ENCODE results near the gene FOLR3.
"Not testable (repeated sequence)": the region's sequence is repeated elsewhere in the genome, so short reads cannot be mapped to it uniquely, and the experiment has no call there.

Gene FOLR3

GRCh38 chr11:72135473-72135872, at the start of gene FOLR3:
TSS of gene FOLR3 (plus strand) at chr11:72135725. CDS start at chr11:72135953, 228 bp downstream.
- DNase-seq (ENCODE audit: low read depth): not testable (repeated sequence)

GRCh38 chr11:72088076-72088808, 47.3 kb upstream of the FOLR3 start:
- peak; percentile 43 for DNase-seq (ENCODE audit: low read depth)

GRCh38 chr11:72091292-72091691, 44.2 kb upstream of the FOLR3 start:
- DNase-seq (ENCODE audit: low read depth): peak; percentile 62

GRCh38 chr11:72098741-72099140, 36.8 kb upstream of the FOLR3 start:
- no peak for DNase-seq (ENCODE audit: low read depth)

- DNase-seq (ENCODE audit: low read depth): no peak
These were observed 35.5 kb upstream of the FOLR3 start for GRCh38 chr11:72100009-72100408.

- DNase-seq (ENCODE audit: low read depth): no peak
These were observed 35.1 kb upstream of the FOLR3 start for GRCh38 chr11:72100462-72100861.

GRCh38 chr11:72102162-72102561, 33.4 kb upstream of the FOLR3 start:
- DNase-seq (ENCODE audit: low read depth): no peak

GRCh38 chr11:72102631-72102945, 32.9 kb upstream of the FOLR3 start:
- DNase-seq (ENCODE audit: low read depth): no peak

GRCh38 chr11:72102946-72103753, 32.4 kb upstream of the FOLR3 start, which contains the start of gene LAMTOR1:
TSS of gene LAMTOR1 (minus strand) at chr11:72103297. CDS start at chr11:72103224, 73 bp downstream.
- DNase-seq (ENCODE audit: low read depth): peak; percentile 99

GRCh38 chr11:72103754-72104167, 31.8 kb upstream of the FOLR3 start:
- DNase-seq (ENCODE audit: low read depth): no peak

GRCh38 chr11:72105888-72106287, 29.6 kb upstream of the FOLR3 start, which contains the start of gene TOMT:
TSS of gene TOMT (plus strand) at chr11:72105924. CDS start at chr11:72105952, 28 bp downstream.
- no peak for DNase-seq (ENCODE audit: low read depth)

- no peak for DNase-seq (ENCODE audit: low read depth)
These were observed 24.0 kb upstream of the FOLR3 start for GRCh38 chr11:72111300-72112142.

- DNase-seq (ENCODE audit: low read depth): peak; percentile 100
These were observed 23.2 kb upstream of the FOLR3 start, which contains the start of gene ANAPC15 for GRCh38 chr11:72112143-72112977. TSS of gene ANAPC15 (minus strand) at chr11:72112695. CDS start at chr11:72111276, 1,419 bp downstream.

GRCh38 chr11:72112978-72113808, 22.3 kb upstream of the FOLR3 start:
- DNase-seq (ENCODE audit: low read depth): peak; percentile 30

- DNase-seq (ENCODE audit: low read depth): no peak
These were observed 21.0 kb upstream of the FOLR3 start for GRCh38 chr11:72114570-72114969.

- no peak for DNase-seq (ENCODE audit: low read depth)
These were observed 19.3 kb upstream of the FOLR3 start for GRCh38 chr11:72116019-72116755.

GRCh38 chr11:72119198-72119597, 16.3 kb upstream of the FOLR3 start:
- no peak for DNase-seq (ENCODE audit: low read depth)

GRCh38 chr11:72120930-72121329, 14.6 kb upstream of the FOLR3 start:
- DNase-seq (ENCODE audit: low read depth): no peak

GRCh38 chr11:72122607-72123006, 12.9 kb upstream of the FOLR3 start:
- DNase-seq (ENCODE audit: low read depth): no peak
